HepG2 (cell line): Measurements from ENCODE around the gene PHACTR1. TPM values are rescaled to one million over a fixed set of nuclear protein-coding genes. Genes with fewer than 3 reads are reported as not detected.

ENCODE experiments used
- BHLHE40 ChIP-seq: IDR thresholded peaks from 2 replicates; pipeline ENCODE4 v1.6.1; 2011; ENCODE audit warnings: low read length, improper control_type of control experiment
- DR1 ChIP-seq: sonication (generic); formaldehyde crosslinking; IDR thresholded peaks from 2 replicates; pipeline ENCODE4 v1.8.0; 2021; ENCODE audit warnings: mild to moderate bottlenecking, missing genetic modification reagents, inconsistent platforms
- FOSL1 ChIP-seq: sonication (generic); formaldehyde crosslinking; IDR thresholded peaks from 2 replicates; pipeline ENCODE4 v1.9.0; 2021; ENCODE audit warnings: missing genetic modification reagents, borderline replicate concordance
- FOXJ3 ChIP-seq: sonication (generic); formaldehyde crosslinking; IDR thresholded peaks from 2 replicates; pipeline ENCODE4 v1.4.0; 2020; ENCODE audit warnings: missing genetic modification reagents, mild to moderate bottlenecking, borderline replicate concordance
- HMG20A ChIP-seq: IDR thresholded peaks from 2 replicates; pipeline ENCODE4 v1.6.1; 2016; ENCODE audit warnings: borderline replicate concordance
- HNRNPL ChIP-seq: fragments of 200-400 bp; formaldehyde crosslinking; IDR thresholded peaks from 2 replicates; pipeline ENCODE4 v1.6.1; 2017; ENCODE audit warnings: mild to moderate bottlenecking, low read depth, low read length
- NBN ChIP-seq: fragments of 450-650 bp; conservative IDR thresholded peaks from 2 replicates; pipeline ENCODE4 v1.6.1; 2017
- POLR2A ChIP-seq, 2 experiments: IDR thresholded peaks; 2 replicates each; pipeline ENCODE4 v1.6.1; 2011; ENCODE audit warnings: low read depth in 2 of 2, low read length in 2 of 2, mild to moderate bottlenecking in 1 of 2, moderate library complexity in 1 of 2; ENCODE audit not compliant: insufficient read depth in 1 of 2
- RFXANK ChIP-seq: IDR thresholded peaks from 2 replicates; pipeline ENCODE4 v1.6.1; 2016
- SNAPC4 ChIP-seq: sonication (generic); formaldehyde crosslinking; IDR thresholded peaks from 2 replicates; pipeline ENCODE4 v1.4.0; 2020; ENCODE audit warnings: mild to moderate bottlenecking, missing genetic modification reagents
- TEAD3 ChIP-seq: optimal IDR thresholded peaks from 2 replicates; pipeline ENCODE3; 2016; ENCODE audit warnings: borderline replicate concordance
- ZBTB42 ChIP-seq: sonication (generic); formaldehyde crosslinking; IDR thresholded peaks from 2 replicates; pipeline ENCODE4 v1.5.0; 2020; ENCODE audit warnings: mild to moderate bottlenecking, missing genetic modification reagents
- ZBTB7B ChIP-seq: sonication (generic); formaldehyde crosslinking; IDR thresholded peaks from 2 replicates; pipeline ENCODE4 v1.4.0; 2020; ENCODE audit warnings: missing genetic modification reagents
- ZNF232 ChIP-seq: sonication (generic); formaldehyde crosslinking; IDR thresholded peaks from 2 replicates; pipeline ENCODE4 v1.4.0; 2020; ENCODE audit warnings: missing genetic modification reagents, borderline replicate concordance
- ZNF350 ChIP-seq: sonication (generic); formaldehyde crosslinking; IDR thresholded peaks from 2 replicates; pipeline ENCODE4 v1.4.0; 2020; ENCODE audit warnings: mild to moderate bottlenecking, low read depth, missing genetic modification reagents, borderline replicate concordance
- ZNF44 ChIP-seq: sonication (generic); formaldehyde crosslinking; IDR thresholded peaks from 2 replicates; pipeline ENCODE4 v1.5.1; 2020; ENCODE audit warnings: mild to moderate bottlenecking, missing genetic modification reagents
- ZNF547 ChIP-seq: sonication (generic); formaldehyde crosslinking; IDR thresholded peaks from 2 replicates; pipeline ENCODE4 v1.5.1; 2020; ENCODE audit warnings: mild to moderate bottlenecking, missing genetic modification reagents
- ZNF614 ChIP-seq: IDR thresholded peaks from 2 replicates; pipeline ENCODE4 v1.6.1; 2018; ENCODE audit warnings: missing biosample characterization, missing genetic modification reagents, inconsistent platforms, borderline replicate concordance
- ZXDC ChIP-seq: sonication (generic); formaldehyde crosslinking; IDR thresholded peaks from 2 replicates; pipeline ENCODE4 v1.5.0; 2020; ENCODE audit warnings: mild to moderate bottlenecking, missing genetic modification reagents
- polyA plus RNA-seq, 8 experiments: library from polyadenylated mRNA; depleted of rRNA in 3 of 8; stranded (reverse) in 7 of 8; unstranded in 1 of 8; fragments of >200 nt; fragmentation: Illumina TruSeq in 4 of 8; extraction: Trizol in 4 of 8; gene quantifications; 2 replicates each; pipeline versions ENCODE4 v1.2.1 to v1.2.3, GENCODE V29; 2011 to 2016; ENCODE audit warnings: low read depth in 4 of 8, missing spikeins in 1 of 8, mixed read lengths in 1 of 8; ENCODE audit not compliant: insufficient read depth in 1 of 8
- total RNA-seq, 5 experiments: library from RNA; depleted of rRNA; stranded (reverse); fragments of >200 nt; fragmentation: Illumina TruSeq; extraction: Trizol; gene quantifications; 2 replicates each; pipeline ENCODE4 v1.2.3, GENCODE V29; 2016; ENCODE audit warnings: low read depth in 1 of 5
- TF ChIP-seq, protein P1 (sequence below): sonication (generic); formaldehyde crosslinking; IDR thresholded peaks from 2 replicates; pipeline ENCODE4 v1.9.0; 2021; ENCODE audit warnings: missing genetic modification reagents, borderline replicate concordance

Gene PHACTR1
- total and polyA plus RNA-seq, 2 of the 13 experiments (the other 11 are each of a cell fraction or from before 2014, with no cell fraction given), result 0.09 TPM; not detected in 1

DNA sequence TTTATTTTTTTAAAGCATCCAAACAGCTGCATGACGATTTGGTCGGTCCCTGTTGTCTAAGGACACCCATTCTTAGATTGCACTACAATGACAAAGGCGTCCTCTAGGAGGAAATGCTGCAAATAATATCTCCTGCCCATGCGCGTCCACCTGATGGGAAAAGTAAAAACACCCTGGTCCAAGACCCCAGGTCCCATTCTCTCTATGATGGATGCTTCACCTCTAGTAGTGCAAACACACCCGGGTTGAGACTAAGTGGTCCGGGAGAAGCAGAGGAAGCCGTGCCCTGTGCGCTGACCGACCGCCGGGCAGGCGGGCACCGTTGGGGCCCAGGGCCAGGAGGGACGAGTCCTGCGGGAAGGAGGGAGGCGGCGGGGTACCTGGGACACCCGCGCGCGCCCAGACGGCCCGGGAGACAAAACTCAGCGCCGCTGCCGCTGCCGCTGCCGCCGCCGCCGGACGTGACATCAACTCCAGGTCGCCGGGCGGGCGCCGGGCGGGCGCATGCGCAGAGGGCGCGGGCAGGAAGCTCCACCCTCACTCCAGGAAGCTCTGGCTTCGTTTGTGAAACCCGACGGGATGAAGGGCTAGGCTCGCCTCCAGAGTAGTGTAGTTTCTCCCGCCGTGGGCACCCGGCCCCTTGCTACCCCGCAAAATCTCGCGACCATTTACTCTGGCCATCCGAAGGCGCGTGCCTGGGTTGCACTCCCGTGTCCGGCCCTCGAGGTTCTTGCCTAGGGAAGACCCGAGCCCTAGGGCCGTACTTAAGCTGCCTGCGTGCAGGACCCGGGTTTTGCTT lies 611.7 kb downstream of the PHACTR1 start, which contains the start of gene TBC1D7 (continued):
- peak; percentile 96 for TF ChIP-seq ZXDC (CRISPR knock-in tag)
- TF ChIP-seq FOXJ3 (CRISPR knock-in tag), result no peak
- TF ChIP-seq TEAD3 (CRISPR knock-in tag), result no peak
- TF ChIP-seq, protein P1, sequence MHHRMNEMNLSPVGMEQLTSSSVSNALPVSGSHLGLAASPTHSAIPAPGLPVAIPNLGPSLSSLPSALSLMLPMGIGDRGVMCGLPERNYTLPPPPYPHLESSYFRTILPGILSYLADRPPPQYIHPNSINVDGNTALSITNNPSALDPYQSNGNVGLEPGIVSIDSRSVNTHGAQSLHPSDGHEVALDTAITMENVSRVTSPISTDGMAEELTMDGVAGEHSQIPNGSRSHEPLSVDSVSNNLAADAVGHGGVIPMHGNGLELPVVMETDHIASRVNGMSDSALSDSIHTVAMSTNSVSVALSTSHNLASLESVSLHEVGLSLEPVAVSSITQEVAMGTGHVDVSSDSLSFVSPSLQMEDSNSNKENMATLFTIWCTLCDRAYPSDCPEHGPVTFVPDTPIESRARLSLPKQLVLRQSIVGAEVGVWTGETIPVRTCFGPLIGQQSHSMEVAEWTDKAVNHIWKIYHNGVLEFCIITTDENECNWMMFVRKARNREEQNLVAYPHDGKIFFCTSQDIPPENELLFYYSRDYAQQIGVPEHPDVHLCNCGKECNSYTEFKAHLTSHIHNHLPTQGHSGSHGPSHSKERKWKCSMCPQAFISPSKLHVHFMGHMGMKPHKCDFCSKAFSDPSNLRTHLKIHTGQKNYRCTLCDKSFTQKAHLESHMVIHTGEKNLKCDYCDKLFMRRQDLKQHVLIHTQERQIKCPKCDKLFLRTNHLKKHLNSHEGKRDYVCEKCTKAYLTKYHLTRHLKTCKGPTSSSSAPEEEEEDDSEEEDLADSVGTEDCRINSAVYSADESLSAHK (CRISPR knock-in tag), result no peak
- TF ChIP-seq HNRNPL, result peak; percentile 25; the same call in 1 of the 2 replicates
- no peak for TF ChIP-seq HMG20A (CRISPR knock-in tag)
- TF ChIP-seq BHLHE40, result no peak
- no peak; the same call in 1 of the 2 replicates for TF ChIP-seq ZNF232 (CRISPR knock-in tag)
- no peak for TF ChIP-seq RFXANK (CRISPR knock-in tag)
- TF ChIP-seq DR1, result peak; percentile 13; the same call in 1 of the 2 replicates
- TF ChIP-seq SNAPC4 (CRISPR knock-in tag), result 0 out of 2 replicates have a peak, but pooled peaks have one; percentile 4
- TF ChIP-seq ZNF350 (CRISPR knock-in tag), result peak; percentile 67; the same call in 1 of the 2 replicates
- TF ChIP-seq ZNF547 (CRISPR knock-in tag), result no peak
- TF ChIP-seq POLR2A (IDR thresholded peaks at IDR 0.05; ENCODE audit: insufficient read depth in 1 of 2, low read depth in 2 of 2, low read length in 2 of 2), result peak; percentile 74 to 94
- TF ChIP-seq ZNF614 (CRISPR knock-in tag), result peak; percentile 60; the same call in 1 of the 2 replicates
- no peak for TF ChIP-seq FOSL1 (CRISPR knock-in tag)
- TF ChIP-seq NBN, result no peak
- TF ChIP-seq ZBTB42 (CRISPR knock-in tag), result peak; percentile 67; the same call in 1 of the 2 replicates
- no peak; the same call in 1 of the 2 replicates for TF ChIP-seq ZBTB7B (CRISPR knock-in tag)
- TF ChIP-seq ZNF44 (CRISPR knock-in tag), result no peak
